HG03457 (cell line): ENCODE measurements around the gene FBF1.
"Not testable (repeated sequence)": the region's sequence is repeated elsewhere in the genome, so short reads cannot be mapped to it uniquely, and the experiment has no call there.

Experiments
- ATAC-seq: cut with Tn5 transposase; IDR thresholded peaks from one replicate; pipeline ENCODE4 v1.9.1; 2021; ENCODE audit warnings: moderate number of reproducible peaks; ENCODE audit not compliant: unreplicated experiment

The FBF1 gene

DNA sequence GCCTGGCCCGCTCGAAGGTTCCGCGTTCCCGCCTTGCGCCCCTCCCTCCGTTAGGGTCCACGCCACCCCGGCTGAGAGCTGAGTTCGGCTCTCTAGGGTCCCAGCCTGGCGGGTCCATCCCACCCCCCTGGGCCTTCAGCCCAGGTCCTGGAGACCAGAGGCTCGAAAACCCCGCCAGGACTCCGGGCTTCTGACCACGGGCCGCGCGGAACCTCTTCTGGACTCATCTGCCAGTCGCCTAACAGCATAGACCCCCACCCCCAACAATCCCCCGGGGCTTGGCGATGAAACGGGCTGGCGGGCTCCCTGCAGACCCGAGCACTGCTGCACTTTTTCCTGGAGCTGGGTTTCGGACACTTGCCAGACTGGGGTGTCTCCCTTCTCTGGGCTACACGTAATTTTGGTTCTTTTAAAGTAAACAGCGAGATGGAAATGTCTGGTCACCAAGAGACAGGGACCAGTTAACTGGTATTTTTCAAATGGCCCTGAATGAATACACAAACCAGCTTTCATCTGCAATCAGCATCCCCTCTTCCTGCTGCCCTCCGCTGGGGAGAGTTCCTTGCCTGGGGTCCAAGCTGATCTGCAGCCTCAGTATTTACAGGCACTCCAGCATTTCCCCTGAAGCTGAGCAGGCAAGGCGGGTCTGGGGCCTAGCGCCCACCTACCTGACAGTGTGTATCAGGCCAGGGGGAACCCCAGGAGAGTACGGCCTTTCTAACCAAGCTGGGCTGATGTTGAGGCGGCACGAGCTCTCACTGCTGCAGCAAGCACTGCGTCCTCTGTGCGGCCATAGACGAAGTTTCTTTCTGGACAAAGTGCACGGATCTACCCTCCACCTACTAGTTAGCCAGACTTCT is 43.5 kb downstream of the FBF1 start:
- ATAC-seq, result no peak

DNA sequence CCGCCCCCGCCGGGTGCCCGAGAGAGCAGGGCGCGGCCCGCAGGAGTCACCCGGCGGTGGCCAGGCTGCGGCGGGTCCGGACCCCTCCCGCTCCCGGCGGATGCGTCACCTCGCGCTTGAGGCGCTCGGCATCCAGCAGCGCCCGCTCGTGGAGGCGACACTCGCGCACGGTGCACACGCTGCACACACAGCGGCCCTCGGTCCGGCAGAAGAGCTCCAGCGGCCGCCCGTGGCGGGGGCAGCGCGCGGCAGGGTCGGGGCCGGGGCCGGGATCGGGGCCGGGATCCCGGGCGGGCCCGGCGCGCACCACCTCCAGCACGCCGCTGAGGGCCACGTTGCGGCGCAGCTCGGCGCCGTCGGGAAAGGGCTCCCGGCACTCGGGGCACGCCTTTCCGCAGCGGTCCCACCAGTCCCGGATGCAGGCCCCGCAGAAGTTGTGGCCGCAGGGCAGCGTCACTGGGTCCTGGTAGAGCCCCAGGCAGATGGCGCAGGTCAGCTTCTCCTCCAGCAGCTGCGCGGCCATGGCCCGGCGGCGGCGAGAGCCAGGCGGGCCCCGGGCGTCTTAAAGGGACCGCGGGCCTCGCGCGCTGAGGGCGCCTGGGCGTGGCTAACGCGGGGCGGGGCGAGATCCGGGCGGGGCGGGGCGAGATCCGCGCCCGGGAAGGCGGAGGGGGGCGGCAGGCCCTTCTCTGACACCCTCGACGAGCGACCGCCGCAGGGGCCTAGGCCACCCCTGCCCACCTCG is 44.3 kb downstream of the FBF1 start, which contains the start of gene TRIM65:
Gene TRIM65 (minus strand): TSS at position 537 of the 745 bp plus-strand sequence. CDS start 14 bp downstream, at position 523.
- ATAC-seq, result no peak

DNA sequence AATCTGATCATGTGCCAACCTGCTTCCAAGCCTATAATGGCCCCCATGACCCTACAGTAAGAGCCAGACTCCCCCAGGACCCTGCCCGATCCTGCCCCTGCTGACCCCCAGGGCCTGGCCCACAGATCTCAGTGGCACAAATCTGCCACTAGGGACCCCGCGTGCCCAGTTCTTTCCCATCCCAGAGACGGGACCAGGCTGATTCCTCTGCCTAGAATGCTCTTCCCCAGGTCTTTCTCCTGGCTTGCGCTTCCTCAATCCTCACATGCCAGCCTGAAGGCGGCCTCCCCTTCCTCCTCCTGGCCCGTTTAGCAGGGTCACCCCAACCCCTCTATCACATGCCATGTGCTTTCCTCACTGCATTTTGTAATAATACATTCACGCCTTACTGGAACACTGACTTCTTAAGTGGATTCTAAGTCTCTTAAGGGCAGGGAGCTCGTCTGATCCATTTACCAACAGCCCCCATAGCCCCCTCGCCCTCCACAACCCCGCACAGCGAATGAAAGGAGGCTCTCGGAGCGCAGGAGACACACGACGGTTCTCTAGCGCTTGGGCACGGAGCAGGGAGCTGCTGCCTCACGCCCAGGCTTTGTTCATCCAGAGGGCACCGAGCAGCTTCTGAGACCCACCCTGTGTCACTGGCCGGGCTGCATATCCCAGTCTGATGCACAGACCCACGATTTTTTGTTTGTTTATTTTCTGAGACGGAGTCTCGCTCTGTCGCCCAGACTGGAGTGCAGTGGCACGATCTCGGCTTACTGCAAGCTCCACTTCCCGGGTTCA is 45.3 kb downstream of the FBF1 start:
- no peak for ATAC-seq

DNA sequence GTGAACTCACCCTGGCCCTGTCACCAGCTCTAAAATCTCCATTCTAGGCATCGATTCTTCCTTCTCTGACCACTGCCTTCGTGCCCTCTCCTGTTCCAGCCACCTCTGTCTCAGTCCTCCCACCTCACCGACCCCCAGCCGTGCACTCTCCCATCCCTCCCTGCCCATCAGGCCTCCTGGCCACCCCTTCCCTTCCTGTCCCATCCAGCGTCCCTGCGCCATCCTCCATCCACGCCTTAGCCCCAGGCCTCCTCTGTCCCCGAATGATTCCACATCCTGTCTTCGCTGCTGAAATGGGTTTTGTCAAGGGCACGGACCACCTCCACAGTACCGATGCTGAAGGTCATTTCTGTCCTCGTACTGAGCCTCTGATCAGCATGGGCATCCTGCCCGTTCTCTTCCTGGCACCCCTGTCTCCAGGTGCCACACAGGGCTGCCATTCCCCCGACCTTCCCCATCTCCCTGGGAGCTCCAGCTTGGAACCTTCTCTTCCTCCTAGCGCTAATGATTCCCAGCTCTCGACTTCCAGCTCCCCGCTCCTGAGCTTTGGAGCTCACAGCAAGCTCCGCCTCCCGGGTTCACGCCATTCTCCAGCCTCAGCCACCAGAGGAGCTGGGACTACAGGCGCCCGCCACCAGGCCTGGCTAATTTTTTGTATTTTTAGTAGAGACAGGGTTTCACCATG is 46.7 kb downstream of the FBF1 start:
- ATAC-seq, result no peak

DNA sequence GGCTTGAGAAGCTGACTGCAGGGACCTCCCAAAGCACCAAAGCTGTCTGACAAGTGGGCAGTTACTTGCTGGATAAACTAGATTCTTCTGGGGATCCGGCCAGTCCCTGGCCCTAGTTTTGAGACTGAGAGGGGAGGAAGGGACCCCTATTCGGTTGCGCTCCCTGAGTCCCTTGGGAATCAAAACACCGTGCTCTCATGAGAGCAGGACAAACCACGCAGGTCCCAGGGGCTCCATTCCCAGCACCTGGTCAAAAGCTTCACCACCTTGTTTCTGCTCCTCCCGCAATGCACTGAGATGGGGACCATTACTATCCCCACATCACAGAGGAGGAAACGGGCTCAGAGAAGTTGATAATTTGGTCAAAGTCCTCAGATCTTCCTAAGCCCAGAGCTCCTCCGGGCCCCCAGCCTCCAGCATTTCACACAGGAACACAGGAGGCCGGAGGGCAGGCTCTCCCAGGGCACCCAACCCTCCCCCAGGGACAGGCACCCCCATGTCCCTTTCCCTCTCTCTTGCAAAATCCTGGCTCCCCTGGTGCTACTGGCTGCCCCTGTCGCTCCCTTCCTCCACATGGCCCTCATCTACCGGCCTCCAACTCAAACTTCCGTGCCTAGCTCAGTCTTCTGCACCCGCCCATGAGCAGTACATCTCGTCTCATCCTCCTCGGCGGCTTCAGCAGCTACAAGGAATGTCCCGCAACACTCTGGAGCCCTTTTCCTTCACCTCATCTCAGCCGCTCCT is 47.4 kb downstream of the FBF1 start:
- no peak for ATAC-seq

DNA sequence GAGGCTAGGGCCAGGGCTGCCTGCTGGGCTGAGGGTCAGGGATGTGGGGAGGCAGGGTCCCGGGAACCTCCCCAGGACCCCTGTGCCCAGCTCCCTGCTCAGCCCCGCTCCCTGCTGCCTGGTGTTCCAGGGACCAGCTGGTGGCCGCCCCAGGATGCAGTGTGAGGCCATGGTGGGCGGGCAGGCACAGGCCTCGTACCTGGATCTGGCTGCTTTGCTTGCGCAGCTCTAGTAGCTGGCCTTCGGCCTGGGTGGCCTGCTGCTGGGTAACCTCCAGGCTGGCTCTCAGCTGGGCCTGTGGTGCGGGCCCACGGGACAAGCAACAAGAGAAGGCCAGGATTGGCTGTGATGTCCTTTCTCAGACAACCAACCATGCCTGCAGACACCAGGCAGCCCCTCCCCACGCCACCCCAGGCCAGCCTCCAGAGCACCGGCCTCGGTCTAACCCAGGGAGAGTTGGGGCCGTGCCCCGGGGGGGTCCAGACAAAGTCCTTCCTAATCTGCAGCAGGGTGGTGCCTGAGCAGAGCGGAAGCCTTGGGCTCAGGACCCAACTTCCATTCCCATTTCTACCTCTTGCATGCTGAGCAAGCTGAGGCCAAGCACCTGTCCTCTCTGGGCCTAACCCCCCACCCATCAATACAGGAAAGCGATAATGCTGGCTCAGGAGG is 48.2 kb downstream of the FBF1 start:
- no peak for ATAC-seq

DNA sequence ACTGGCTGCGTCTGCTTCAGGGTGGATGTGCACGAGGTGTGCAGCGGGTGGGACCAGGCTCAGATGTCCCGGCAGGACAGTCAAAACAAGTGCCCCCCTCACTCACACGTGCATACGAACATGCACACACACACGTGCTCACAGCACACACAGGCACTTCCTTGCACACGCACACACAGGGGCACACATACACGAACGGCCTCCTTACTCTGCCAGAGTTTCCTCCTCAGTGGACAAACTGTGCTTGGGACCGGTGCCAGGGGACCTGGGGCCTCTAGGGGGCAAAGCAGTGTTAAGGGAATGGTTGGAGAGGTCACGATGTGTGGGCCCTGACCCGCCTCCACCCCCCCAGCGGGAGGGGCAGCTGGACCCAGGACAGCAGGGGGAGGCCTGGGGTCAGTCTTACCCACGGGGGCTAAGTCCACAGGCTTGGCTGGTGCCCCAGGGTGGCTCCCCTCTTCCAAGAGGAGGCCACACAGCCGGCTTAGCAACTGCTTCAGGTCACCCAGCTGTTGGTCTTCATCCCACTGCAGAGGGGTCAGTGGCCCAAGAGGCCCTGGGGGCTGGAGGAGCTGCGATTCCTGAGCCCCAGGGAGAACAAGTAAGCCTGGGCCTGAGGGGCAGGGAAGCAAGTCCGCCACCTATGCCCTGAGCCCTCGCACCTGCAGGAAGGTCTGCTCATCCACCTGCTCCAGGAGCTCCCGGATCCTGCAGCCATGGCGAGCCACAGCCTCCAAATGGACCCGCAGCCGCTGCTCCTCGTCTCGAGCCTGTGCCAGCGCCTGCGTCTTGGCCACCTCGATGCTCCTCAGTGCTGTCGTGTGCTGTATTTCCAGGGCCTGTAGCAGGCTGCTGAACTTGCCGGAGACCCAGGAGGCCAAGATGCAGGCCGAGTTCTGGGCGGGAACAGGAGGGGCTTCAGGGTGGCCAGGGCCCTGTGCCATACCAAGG is 49.0 kb downstream of the FBF1 start:
- ATAC-seq, result no peak

DNA sequence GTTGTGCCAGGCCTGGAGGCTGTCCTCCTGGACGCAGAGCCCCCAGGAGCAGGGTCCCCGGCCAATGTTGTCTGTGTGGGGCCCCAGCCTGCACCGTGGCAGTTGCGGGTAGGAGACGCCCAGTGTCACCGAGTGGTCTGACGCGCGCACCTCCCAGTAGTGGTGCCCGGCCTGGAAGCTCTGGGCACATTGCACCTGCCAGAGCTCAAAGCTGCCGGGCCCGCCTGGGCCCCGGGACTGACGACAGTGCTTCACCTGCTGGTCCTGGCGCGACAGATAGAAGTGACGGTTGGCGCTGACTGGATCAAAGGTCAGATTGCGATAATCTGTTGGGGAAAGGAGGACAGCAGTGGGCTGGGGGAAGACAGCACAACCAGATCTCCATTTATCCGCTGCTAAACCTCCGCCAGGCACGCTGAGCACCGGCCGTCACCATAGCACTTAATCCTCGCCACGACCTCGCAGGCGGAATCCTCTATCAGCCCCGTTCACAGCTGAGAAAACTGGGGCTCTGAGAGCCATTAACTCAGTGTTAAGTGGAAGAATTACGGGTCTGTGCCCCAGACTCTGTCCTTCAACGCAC is 49.7 kb downstream of the FBF1 start:
- no peak for ATAC-seq

DNA sequence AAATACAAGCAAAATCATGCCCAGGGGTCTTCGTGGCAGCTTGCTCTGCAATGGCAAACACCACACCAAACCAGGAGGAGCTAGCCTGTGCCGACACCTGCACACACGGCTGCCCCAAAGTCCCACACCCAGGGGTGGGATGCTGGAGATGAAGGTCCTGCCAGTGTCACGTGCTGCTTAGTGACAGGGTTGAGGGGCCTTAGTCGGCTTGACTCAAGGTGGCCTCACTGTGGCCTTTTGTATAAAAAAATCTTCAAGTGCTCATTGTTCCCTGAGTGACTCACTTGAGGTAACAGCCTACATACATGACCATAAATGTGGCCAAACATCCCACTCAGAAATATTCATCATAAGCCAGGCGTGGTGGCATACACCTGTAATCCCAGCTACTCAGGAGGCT is 51.4 kb downstream of the FBF1 start:
- no peak for ATAC-seq

DNA sequence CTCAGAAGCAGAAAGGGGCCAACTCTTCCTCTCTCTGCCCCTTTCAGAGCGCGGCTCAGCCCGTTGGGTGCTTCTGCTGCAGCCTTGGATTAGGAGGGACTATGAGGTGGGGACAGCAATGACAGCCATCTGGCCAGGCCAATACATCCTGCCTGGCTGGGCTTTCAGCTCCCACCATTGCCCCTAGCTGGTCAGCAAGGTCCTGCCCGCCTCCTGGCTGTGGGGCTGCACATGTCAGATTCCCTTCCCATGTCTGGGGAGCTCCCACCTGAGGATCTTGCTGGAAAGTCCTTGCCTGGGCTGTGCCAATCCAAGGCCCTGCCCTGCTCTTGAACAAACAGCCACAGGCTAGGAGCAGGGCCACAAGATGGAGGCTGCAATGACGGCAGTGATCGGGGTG is 52.4 kb downstream of the FBF1 start:
- no peak for ATAC-seq

DNA sequence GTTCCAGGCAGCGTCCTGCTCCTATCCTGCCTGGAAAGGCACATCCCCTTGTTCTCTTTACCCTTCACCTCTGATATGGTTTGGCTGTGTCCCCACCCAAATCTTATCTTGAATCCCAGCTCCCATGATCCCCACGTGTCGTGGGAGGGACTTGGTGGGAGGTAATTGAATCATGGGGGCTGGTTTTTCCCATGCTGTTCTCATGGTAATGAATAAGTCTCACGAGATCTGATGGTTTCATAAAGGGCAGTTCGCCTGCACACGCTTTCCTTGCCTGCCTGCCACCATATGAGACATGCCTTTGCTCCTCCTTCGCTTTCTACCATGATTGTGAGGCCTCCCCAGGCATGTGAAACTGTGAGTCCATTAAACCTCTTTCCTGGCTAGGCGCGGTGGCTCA is 55.0 kb downstream of the FBF1 start:
- not testable (repeated sequence) for ATAC-seq

DNA sequence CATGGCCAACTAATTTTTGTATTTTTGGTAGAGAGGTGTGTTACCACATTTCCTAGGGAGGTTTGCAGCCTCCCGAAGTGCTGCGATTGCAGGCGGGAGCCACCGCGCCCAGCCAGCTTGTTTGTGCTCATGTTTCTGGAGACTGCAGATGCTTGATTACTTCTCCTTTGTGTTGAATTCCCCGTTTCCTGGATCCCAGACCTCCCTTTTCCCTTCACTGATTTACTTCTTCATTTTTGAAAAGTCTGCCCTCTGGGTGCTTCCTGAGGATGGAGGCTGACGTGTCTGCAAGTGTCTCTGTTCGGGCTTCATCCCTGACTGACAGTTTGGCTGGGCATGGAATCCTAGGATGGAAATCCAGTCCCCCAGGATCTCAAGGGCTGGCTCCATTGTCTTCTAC is 55.4 kb downstream of the FBF1 start:
- ATAC-seq, result no peak

DNA sequence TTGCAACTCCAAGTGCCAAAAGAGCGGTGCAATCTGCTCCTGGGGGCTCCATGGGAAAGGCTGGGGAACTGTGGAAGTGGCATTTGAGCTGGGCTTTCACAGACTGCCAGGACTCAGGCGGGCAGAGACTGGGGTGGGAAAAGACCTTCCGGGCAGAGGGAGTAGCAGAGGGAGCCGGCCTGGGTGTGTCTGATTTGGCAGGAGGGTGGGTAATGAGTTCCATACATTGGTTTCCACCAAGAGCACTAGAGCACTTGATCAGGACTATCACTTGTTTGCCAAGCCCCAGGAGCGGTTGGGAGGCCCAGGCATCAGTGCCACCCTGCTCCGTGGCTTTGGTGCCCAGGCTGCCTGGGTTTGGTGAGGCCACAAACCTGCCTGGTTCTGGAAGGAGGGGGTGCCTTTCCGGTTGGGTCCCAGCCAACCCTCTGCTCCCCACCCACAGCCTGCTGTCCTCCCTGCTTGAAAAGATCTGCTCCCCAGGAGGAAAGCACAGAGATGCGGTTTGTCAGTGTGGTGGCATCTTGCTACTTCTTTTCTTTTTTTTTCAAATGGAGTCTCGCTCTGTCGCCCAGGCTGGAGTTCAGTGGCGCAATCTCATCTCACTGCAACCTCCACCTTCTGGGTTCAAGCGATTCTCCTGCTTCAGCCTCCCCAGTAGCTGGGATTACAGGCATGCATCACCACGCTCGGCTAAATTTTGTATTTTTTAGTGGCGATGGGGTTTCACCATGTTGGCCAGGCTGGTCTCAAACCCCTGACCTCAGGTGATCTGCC is 59.0 kb downstream of the FBF1 start:
- ATAC-seq, result no peak

DNA sequence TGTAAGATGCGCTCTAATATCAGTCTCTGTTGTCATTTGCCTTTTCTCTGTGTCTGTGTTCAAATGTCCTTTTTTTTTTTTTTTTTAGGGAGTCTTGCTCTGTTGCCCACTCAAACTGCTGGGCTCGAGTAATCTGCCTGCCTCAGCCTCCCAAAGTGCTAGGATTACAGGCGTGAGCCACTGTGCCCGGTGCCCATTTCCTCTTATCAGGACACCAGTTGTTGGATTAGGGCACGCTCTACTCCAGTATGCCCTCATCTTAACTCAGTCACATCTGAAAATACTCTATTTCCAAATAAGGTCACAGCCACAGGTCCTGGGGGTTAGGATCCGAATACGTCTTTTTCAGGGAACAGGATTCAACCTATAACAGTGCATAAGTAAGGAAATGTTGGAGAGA is 60.6 kb downstream of the FBF1 start:
- no peak for ATAC-seq

DNA sequence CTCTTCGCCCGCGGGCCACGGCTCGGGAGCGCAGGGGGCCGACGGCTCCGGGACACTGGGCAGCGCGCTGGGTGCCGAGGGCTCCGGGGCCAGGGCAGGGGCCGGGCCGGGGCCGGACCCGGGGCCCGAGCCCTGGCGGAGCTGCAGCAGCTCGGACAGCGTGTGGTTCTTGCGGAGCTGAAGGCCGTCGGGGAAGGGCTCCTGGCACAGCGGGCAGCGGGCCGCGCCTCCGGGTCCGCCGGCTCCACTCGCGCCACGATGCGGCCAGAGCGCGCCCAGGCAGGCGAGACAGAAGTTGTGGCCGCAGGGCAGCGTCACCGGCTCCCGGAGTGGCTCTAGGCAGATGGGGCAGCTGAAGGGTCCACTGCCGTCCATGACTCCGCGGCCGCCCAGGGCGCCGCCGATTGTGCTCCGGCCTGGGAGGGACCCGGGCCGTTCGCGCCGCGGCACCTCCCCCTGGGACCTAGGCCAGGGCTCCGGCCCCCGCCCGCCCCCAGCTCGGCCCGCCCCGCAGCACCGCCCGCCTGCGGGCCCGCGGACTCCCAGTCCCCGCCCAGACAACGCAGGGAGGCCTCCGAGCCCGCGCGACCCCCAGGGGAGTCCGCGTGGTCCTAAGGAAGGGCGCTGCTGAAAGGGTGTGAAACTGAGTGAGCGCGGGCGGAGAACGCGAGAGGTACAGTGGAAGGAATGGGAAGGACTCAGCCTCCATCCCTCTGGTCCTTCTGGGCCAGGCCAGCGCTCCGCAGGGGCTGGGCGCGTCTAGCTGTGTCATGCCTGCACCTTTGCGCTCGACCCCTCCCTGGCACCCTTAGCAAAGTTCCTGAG is 62.5 kb downstream of the FBF1 start, which contains the start of gene TRIM47:
Gene TRIM47 (minus strand): TSS at position 408 of the 825 bp plus-strand sequence. CDS start 33 bp downstream, at position 375.
- no peak for ATAC-seq

DNA sequence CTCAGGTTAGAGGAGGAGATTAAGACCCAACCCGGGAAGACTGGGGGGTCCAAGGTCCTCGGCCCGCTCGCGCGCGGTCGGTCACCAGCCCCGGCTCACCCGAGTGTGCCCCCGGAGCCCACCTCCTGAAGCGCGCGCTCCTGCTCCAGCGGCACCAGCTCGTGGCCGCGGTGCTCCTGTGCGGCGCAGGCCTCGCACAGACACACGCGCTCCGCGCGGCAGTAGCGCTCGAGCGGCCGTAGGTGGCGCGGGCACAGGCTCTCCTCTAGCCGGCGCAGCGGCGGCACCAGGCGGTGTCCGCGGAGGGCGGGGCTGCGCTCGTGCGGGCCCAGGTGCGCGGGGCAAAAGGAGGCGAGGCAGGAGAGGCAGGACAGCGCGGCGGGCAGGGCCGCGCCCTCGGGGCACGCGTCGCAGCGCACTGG is 63.1 kb downstream of the FBF1 start:
- no peak for ATAC-seq
